PC-3 (cell line): Measurements from ENCODE around the gene VWA1. TPM values are rescaled to one million over a fixed set of nuclear protein-coding genes. Genes with fewer than 3 reads are reported as not detected.

ENCODE experiments used
- ATAC-seq: fragments of 200-7000 bp; cut with Tn5 transposase; 2 replicates; pipeline ENCODE4 v1.9.1; 2020; ENCODE audit warnings: mild to moderate bottlenecking, moderate library complexity
- BruUV-seq: library from RNA; stranded (reverse); fragments of 400-500 nt; replicated peaks from 2 replicates; lab custom pipeline; 2021; lab: Mats Ljungman, UMichigan
- CTCF ChIA-PET: fragments of 300-600 bp; sonication (Branson Sonifier 250); formaldehyde crosslinking; loops from one replicate; lab custom pipeline; 2022; ENCODE audit warnings: antibody characterized with exemption; lab: Charles Lee
- POLR2A ChIA-PET: fragments of 300-600 bp; sonication (Branson Sonifier 250); formaldehyde crosslinking; loops from one replicate; lab custom pipeline; 2022; ENCODE audit warnings: antibody characterized with exemption; ENCODE audit not compliant: unreplicated experiment; lab: Charles Lee
- DNase-seq: peaks from one replicate; pipeline ENCODE4 v3.0.0-alpha.2; 2015
- H2AFZ ChIP-seq: fragments of 300-600 bp; sonication (generic); 2 replicates; pipeline ENCODE4 v1.6.0; 2016; ENCODE audit warnings: antibody characterized with exemption, low read length
- H3F3A ChIP-seq: fragments of 300-600 bp; sonication (generic); one replicate; pipeline ENCODE4 v1.6.0; 2017; ENCODE audit warnings: antibody characterized with exemption, low read length, control low read depth, mild to moderate bottlenecking; ENCODE audit not compliant: unreplicated experiment
- H3K27ac ChIP-seq: fragments of 300-600 bp; sonication (generic); 2 replicates; pipeline ENCODE4 v1.5.1; 2016; ENCODE audit warnings: mild to moderate bottlenecking, low read length
- H3K27me3 ChIP-seq: fragments of 300-600 bp; sonication (generic); 2 replicates; pipeline ENCODE4 v1.6.1; 2016; ENCODE audit warnings: low read length, mixed read lengths
- H3K36me3 ChIP-seq: fragments of 300-600 bp; sonication (generic); 2 replicates; pipeline ENCODE4 v1.6.1; 2016; ENCODE audit warnings: low read depth, mixed run types, low read length, mixed read lengths
- H3K4me1 ChIP-seq: fragments of 300-600 bp; sonication (generic); 2 replicates; pipeline ENCODE4 v1.5.1; 2016; ENCODE audit warnings: low read length; ENCODE audit not compliant: insufficient read depth
- H3K4me2 ChIP-seq: fragments of 300-600 bp; sonication (generic); 2 replicates; pipeline ENCODE4 v1.6.0; 2016; ENCODE audit warnings: low read length
- H3K4me3 ChIP-seq: fragments of 300-600 bp; sonication (generic); 2 replicates; pipeline ENCODE4 v1.5.1; 2016; ENCODE audit warnings: mild to moderate bottlenecking, low read length, mixed read lengths
- H3K79me2 ChIP-seq: fragments of 300-600 bp; sonication (generic); 2 replicates; pipeline ENCODE4 v1.6.1; 2017; ENCODE audit warnings: low read length, mixed read lengths
- H3K9ac ChIP-seq: fragments of 300-600 bp; sonication (generic); 2 replicates; pipeline ENCODE4 v1.6.0; 2016; ENCODE audit warnings: mild to moderate bottlenecking, low read length
- H3K9me2 ChIP-seq: fragments of 300-600 bp; sonication (generic); replicated peaks from 2 replicates; pipeline ENCODE4 v1.6.1; 2016; ENCODE audit warnings: mixed run types, low read length, mixed read lengths
- H3K9me3 ChIP-seq: fragments of 300-600 bp; sonication (generic); 2 replicates; pipeline ENCODE4 v1.6.1; 2016; ENCODE audit warnings: low read length, mixed read lengths
- H4K20me1 ChIP-seq: fragments of 300-600 bp; sonication (generic); 2 replicates; pipeline ENCODE4 v1.6.1; 2016; ENCODE audit warnings: low read length, mixed read lengths
- EZH2 ChIP-seq: fragments of 300-600 bp; sonication (generic); IDR thresholded peaks from one replicate; pipeline ENCODE4 v1.6.1; 2017; ENCODE audit warnings: antibody characterized with exemption, mild to moderate bottlenecking, low read length; ENCODE audit not compliant: unreplicated experiment
- EZH2phosphoT487 ChIP-seq: fragments of 300-600 bp; sonication (generic); IDR thresholded peaks from 2 replicates; pipeline ENCODE4 v1.6.1; 2018; ENCODE audit warnings: mild to moderate bottlenecking, antibody characterized with exemption, low read length, borderline replicate concordance
- intact Hi-C: fragments of 100-400 bp; cut with micrococcal nuclease; formaldehyde crosslinking; loops from 2 replicates; pipeline ENCODE4 v1.9.0; 2023
- total RNA-seq: library from RNA; depleted of rRNA; stranded (reverse); fragments of >200 nt; gene quantifications from 2 replicates; pipeline ENCODE4 v1.2.3, GENCODE V29; 2014
- TF ChIP-seq, protein P1 (sequence below): fragments of 300-600 bp; sonication (generic); conservative IDR thresholded peaks from 2 replicates; pipeline ENCODE4 v1.5.1; 2017; ENCODE audit warnings: antibody characterized with exemption, low read depth, mild to moderate bottlenecking, low read length

The VWA1 gene
- total RNA-seq, 1 experiment from 2014 or later, result 59.1 TPM

DNA sequence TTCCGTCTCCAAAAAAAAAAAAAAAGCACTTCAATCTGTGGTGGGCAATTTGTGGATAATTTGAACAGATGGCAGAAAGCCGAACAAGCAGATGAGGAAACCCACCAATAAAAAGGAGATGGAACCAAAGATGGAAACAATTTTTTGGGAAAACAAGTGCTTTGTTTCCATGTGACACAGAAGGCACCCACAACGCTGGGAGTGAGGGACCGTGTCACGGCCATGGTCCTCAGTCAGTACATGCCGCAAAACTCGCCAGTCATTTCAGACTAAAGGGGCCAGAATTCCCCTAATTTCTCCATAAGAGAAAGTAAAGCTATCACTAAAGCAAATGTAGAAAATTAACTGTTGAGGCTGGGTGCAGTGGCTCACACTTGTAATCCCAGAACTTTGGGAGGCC lies 41.4 kb upstream of the VWA1 start:
- H3F3A ChIP-seq, result no peaks in the 10 kb centered on the region
- ATAC-seq (no peak), DNase-seq (no peak)
- no TSS peak for BruUV-seq
- no peaks in the 10 kb centered on the region for H3K9me3 ChIP-seq
- H3K4me1 ChIP-seq, result peaks cover 11% of the 10 kb centered on the region
- intact Hi-C loops, result no loop called here
- no peak overlapping the region for H2AFZ ChIP-seq
- H3K27me3 ChIP-seq, result no peaks in the 10 kb centered on the region
- H3K4me3 ChIP-seq, result no peak overlapping the region
- no peak overlapping the region for H3K27ac ChIP-seq
- H4K20me1 ChIP-seq, result 0 out of 2 replicates have a peak, but pooled peaks cover 11% of the 10 kb centered on the region
- ChIA-PET CTCF (no interaction called here), POLR2A (no interaction called here)
- no peak overlapping the region for H3K9ac ChIP-seq
- H3K9me2 ChIP-seq, result no peaks in the 10 kb centered on the region
- peaks cover 73% of the 10 kb centered on the region for H3K36me3 ChIP-seq
- peaks cover 83% of the 10 kb centered on the region for H3K79me2 ChIP-seq
- TF ChIP-seq, protein P1, sequence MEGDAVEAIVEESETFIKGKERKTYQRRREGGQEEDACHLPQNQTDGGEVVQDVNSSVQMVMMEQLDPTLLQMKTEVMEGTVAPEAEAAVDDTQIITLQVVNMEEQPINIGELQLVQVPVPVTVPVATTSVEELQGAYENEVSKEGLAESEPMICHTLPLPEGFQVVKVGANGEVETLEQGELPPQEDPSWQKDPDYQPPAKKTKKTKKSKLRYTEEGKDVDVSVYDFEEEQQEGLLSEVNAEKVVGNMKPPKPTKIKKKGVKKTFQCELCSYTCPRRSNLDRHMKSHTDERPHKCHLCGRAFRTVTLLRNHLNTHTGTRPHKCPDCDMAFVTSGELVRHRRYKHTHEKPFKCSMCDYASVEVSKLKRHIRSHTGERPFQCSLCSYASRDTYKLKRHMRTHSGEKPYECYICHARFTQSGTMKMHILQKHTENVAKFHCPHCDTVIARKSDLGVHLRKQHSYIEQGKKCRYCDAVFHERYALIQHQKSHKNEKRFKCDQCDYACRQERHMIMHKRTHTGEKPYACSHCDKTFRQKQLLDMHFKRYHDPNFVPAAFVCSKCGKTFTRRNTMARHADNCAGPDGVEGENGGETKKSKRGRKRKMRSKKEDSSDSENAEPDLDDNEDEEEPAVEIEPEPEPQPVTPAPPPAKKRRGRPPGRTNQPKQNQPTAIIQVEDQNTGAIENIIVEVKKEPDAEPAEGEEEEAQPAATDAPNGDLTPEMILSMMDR, result no peak
- TF ChIP-seq EZH2phosphoT487 (no peak), EZH2 (no peak)
- H3K4me2 ChIP-seq, result no peak overlapping the region

DNA sequence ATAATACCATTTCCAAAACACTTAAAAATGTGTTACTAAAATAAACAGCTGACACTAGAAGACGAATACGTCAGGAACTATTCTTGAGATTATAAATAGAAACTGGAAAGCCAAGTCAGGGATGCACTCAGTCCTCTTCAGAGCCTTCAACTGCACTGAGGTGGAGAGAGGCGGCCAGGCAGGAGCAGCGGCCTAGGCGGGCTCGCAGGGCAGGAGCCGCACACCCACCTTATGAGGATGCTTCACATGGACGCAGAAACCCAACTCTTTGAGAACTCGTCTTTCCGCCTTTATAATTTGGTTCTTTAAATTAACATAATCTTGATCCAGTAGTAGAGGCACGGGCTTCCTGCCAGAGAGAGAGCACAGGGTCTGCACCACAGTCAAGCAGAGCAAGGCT lies 40.3 kb upstream of the VWA1 start:
- BruUV-seq, result no TSS peak
- no peak overlapping the region for H3K27ac ChIP-seq
- DNase-seq (no peak), ATAC-seq (no peak)
- H3K36me3 ChIP-seq, result peaks cover 63% of the 10 kb centered on the region
- ChIA-PET POLR2A (no interaction called here), CTCF (no interaction called here)
- no peaks in the 10 kb centered on the region for H3K9me2 ChIP-seq
- 0 out of 2 replicates have a peak, but pooled peaks cover 11% of the 10 kb centered on the region for H4K20me1 ChIP-seq
- TF ChIP-seq EZH2 (no peak), EZH2phosphoT487 (no peak)
- TF ChIP-seq, protein P1, result no peak
- H3K9me3 ChIP-seq, result no peaks in the 10 kb centered on the region
- intact Hi-C loops, result no loop called here
- H3F3A ChIP-seq, result no peaks in the 10 kb centered on the region
- no peak overlapping the region for H3K4me3 ChIP-seq
- H3K4me1 ChIP-seq, result peaks cover 11% of the 10 kb centered on the region
- H3K4me2 ChIP-seq, result no peak overlapping the region
- H3K79me2 ChIP-seq, result peaks cover 88% of the 10 kb centered on the region
- no peak overlapping the region for H3K9ac ChIP-seq
- no peaks in the 10 kb centered on the region for H3K27me3 ChIP-seq
- H2AFZ ChIP-seq, result no peak overlapping the region

DNA sequence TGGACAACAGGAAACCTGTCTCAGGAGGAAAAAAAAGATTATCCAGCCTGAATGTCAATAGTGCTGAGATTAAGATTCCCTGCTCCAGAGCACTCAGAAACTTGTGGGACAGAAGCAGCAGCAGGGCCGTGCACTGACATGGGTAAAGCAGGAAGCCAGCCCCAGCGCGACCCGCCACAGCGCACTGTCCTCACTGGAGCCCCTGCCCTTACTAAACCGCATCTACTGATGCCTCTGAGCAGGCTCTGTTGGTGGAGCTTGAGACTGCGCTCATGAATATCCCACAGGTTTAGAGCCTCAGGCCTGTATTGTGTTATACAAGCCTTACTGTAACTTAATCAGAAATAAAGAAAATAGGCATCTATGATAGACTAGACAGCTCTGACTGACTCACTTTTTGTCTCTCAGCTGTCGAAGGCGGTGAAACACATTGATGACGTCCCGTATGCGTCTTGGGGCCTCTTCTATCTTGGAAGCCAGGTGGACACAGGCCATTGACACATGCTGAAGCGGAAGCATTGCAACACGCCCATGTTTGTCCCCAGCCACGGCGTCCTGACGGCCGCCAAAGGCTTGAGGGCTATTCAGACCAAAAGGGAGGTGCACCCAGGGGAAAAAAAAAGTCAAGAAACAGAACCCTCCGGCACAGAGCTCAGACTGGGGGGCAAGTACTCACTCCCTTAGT lies 37.5 kb upstream of the VWA1 start:
- no peaks in the 10 kb centered on the region for H3K27me3 ChIP-seq
- H3K27ac ChIP-seq, result peak overlapping the region; percentile 58
- no peak for ATAC-seq
- no peak overlapping the region for H2AFZ ChIP-seq
- TF ChIP-seq EZH2 (no peak), EZH2phosphoT487 (no peak)
- TF ChIP-seq, protein P1, result no peak
- ChIA-PET POLR2A (no interaction called here), CTCF (no interaction called here)
- H3F3A ChIP-seq, result no peaks in the 10 kb centered on the region
- DNase-seq, result peak; percentile 65
- peaks cover 81% of the 10 kb centered on the region for H3K79me2 ChIP-seq
- H3K9ac ChIP-seq, result peak overlapping the region; percentile 98
- intact Hi-C loops, result loop anchor here (2.0 kb wide), 2 partner anchors 21 to 107 kb away; no protein-coding TSS in a partner anchor
- peaks cover 29% of the 10 kb centered on the region for H3K4me1 ChIP-seq
- TSS peak; percentile 57 for BruUV-seq
- H3K9me3 ChIP-seq, result no peaks in the 10 kb centered on the region
- H4K20me1 ChIP-seq, result 0 out of 2 replicates have a peak, but pooled peaks cover 11% of the 10 kb centered on the region
- no peaks in the 10 kb centered on the region for H3K9me2 ChIP-seq
- peaks cover 47% of the 10 kb centered on the region for H3K36me3 ChIP-seq
- H3K4me3 ChIP-seq, result peak overlapping the region; percentile 94
- peak overlapping the region; percentile 89 for H3K4me2 ChIP-seq
